Liver (tissue), 3 donors: ENCODE measurements around the gene ABCC2.

Source experiments
- CTCF ChIP-seq: fragments of 150-350 bp; IDR thresholded peaks from 2 replicates; pipeline ENCODE4 v1.5.1; 2017; ENCODE audit warnings: improper control_type of control experiment, low read depth, low read length; ENCODE audit not compliant: missing input control
- EGR1 ChIP-seq, 2 donors: IDR thresholded peaks; 2 replicates each; pipeline ENCODE4 v1.6.1; 2016 to 2018; ENCODE audit warnings: antibody characterized with exemption in 2 of 2, low read depth in 2 of 2
- HNF4G ChIP-seq: IDR thresholded peaks from 2 replicates; pipeline ENCODE4 v1.6.1; 2016; ENCODE audit warnings: antibody characterized with exemption
- JUND ChIP-seq, 2 donors: IDR thresholded peaks; 2 replicates each; pipeline ENCODE4 v1.6.1; 2016; ENCODE audit warnings: antibody characterized with exemption in 2 of 2
- RAD21 ChIP-seq, 2 donors: IDR thresholded peaks; 2 replicates each; pipeline ENCODE4 v1.6.1; 2016; ENCODE audit warnings: antibody characterized with exemption in 2 of 2, mild to moderate bottlenecking in 2 of 2
- SP1 ChIP-seq: IDR thresholded peaks from 2 replicates; pipeline ENCODE4 v1.6.1; 2018; ENCODE audit warnings: antibody characterized with exemption, mild to moderate bottlenecking
- TAF1 ChIP-seq: conservative IDR thresholded peaks from 2 replicates; pipeline ENCODE4 v1.6.1; 2016; ENCODE audit warnings: antibody characterized with exemption, mild to moderate bottlenecking
- YY1 ChIP-seq: IDR thresholded peaks from 2 replicates; pipeline ENCODE4 v1.6.1; 2016; ENCODE audit warnings: antibody characterized with exemption, mild to moderate bottlenecking
- ZBTB33 ChIP-seq: IDR thresholded peaks from 2 replicates; pipeline ENCODE4 v1.6.1; 2016; ENCODE audit warnings: antibody characterized with exemption
- TF ChIP-seq, protein P1 (sequence below): IDR thresholded peaks from 2 replicates; pipeline ENCODE4 v1.6.1; 2016; ENCODE audit warnings: antibody characterized with exemption, mild to moderate bottlenecking
- TF ChIP-seq, protein P2 (sequence below): IDR thresholded peaks from 2 replicates; pipeline ENCODE4 v1.6.1; 2016; ENCODE audit warnings: antibody characterized with exemption
- donor health status: healthy.
- donor health status: healthy.

DNA sequence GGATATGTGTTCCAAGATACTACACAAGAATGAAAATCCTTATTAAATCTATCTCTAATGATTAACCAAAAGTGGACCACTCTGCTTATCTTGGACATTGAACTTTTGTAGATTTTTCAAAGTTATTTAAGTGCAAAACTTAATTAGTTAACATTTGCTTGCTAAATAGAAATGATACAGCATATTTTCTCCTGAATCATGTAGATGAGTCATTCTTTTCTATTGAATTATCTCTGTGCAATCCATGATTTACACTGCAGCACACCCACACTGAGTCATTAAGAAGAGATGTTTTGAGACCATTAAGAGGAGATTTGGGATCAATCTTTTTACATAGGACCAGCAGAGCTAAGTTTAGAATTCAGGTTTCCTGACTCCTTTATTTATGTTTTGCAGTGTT is 6.6 kb upstream of the ABCC2 start:
- no peak for TF ChIP-seq CTCF
- TF ChIP-seq, protein P1, sequence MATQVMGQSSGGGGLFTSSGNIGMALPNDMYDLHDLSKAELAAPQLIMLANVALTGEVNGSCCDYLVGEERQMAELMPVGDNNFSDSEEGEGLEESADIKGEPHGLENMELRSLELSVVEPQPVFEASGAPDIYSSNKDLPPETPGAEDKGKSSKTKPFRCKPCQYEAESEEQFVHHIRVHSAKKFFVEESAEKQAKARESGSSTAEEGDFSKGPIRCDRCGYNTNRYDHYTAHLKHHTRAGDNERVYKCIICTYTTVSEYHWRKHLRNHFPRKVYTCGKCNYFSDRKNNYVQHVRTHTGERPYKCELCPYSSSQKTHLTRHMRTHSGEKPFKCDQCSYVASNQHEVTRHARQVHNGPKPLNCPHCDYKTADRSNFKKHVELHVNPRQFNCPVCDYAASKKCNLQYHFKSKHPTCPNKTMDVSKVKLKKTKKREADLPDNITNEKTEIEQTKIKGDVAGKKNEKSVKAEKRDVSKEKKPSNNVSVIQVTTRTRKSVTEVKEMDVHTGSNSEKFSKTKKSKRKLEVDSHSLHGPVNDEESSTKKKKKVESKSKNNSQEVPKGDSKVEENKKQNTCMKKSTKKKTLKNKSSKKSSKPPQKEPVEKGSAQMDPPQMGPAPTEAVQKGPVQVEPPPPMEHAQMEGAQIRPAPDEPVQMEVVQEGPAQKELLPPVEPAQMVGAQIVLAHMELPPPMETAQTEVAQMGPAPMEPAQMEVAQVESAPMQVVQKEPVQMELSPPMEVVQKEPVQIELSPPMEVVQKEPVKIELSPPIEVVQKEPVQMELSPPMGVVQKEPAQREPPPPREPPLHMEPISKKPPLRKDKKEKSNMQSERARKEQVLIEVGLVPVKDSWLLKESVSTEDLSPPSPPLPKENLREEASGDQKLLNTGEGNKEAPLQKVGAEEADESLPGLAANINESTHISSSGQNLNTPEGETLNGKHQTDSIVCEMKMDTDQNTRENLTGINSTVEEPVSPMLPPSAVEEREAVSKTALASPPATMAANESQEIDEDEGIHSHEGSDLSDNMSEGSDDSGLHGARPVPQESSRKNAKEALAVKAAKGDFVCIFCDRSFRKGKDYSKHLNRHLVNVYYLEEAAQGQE, result peak; percentile 41
- TF ChIP-seq, protein P2, sequence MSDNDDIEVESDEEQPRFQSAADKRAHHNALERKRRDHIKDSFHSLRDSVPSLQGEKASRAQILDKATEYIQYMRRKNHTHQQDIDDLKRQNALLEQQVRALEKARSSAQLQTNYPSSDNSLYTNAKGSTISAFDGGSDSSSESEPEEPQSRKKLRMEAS, result peak; percentile 70
- TF ChIP-seq SP1, result peak; percentile 92
- TF ChIP-seq TAF1, result no peak
- TF ChIP-seq RAD21 (IDR thresholded peaks at IDR 0.05), result peak; percentile 17 to 43
- TF ChIP-seq JUND (IDR thresholded peaks at IDR 0.05), result peak; percentile 99
- TF ChIP-seq ZBTB33, result peak; percentile 64
- TF ChIP-seq EGR1 (IDR thresholded peaks at IDR 0.05; ENCODE audit: low read depth in 2 of 2), result peak in 1 of 2 donors; percentile 27
- peak; percentile 52 for TF ChIP-seq YY1
- TF ChIP-seq HNF4G, result peak; percentile 44
